MM.1S (cell line): ENCODE results near the gene KCNK4.

Experiments
- DNase-seq: peaks from one replicate; pipeline ENCODE4 v3.0.0-alpha.2; 2015
- H2AFZ ChIP-seq: fragments of 300-600 bp; sonication (generic); 2 replicates; pipeline ENCODE4 v1.6.0; 2016; ENCODE audit warnings: antibody characterized with exemption, low read length
- H3F3A ChIP-seq: fragments of 300-600 bp; sonication (generic); 2 replicates; pipeline ENCODE4 v1.6.1; 2016; ENCODE audit warnings: mild to moderate bottlenecking, antibody characterized with exemption, low read length, moderate library complexity, mixed read lengths; ENCODE audit not compliant: insufficient read depth
- H3K27ac ChIP-seq: fragments of 300-600 bp; sonication (generic); 2 replicates; pipeline ENCODE4 v1.5.1; 2016; ENCODE audit warnings: mild to moderate bottlenecking, low read length
- H3K27me3 ChIP-seq: fragments of 300-600 bp; sonication (generic); replicated peaks from 2 replicates; pipeline ENCODE4 v1.6.0; 2016; ENCODE audit warnings: low read length; ENCODE audit not compliant: insufficient read depth
- H3K36me3 ChIP-seq: fragments of 300-600 bp; sonication (generic); replicated peaks from 2 replicates; pipeline ENCODE4 v1.6.1; 2016; ENCODE audit warnings: mild to moderate bottlenecking, low read length, mixed read lengths; ENCODE audit not compliant: insufficient read depth
- H3K4me1 ChIP-seq: fragments of 300-600 bp; sonication (generic); 2 replicates; pipeline ENCODE4 v1.6.1; 2016; ENCODE audit warnings: low read length, mixed read lengths
- H3K4me2 ChIP-seq: fragments of 300-600 bp; sonication (generic); 2 replicates; pipeline ENCODE4 v1.6.0; 2016; ENCODE audit warnings: low read depth, low read length
- H3K4me3 ChIP-seq: fragments of 300-600 bp; sonication (generic); 2 replicates; pipeline ENCODE4 v1.5.1; 2016; ENCODE audit warnings: low read length, mixed read lengths
- H3K79me2 ChIP-seq: fragments of 300-600 bp; sonication (generic); 2 replicates; pipeline ENCODE4 v1.6.1; 2016; ENCODE audit warnings: mixed run types, low read length, mixed read lengths
- H3K9ac ChIP-seq: fragments of 300-600 bp; sonication (generic); 2 replicates; pipeline ENCODE4 v1.6.1; 2016; ENCODE audit warnings: low read length, mixed read lengths
- H3K9me2 ChIP-seq: fragments of 300-600 bp; sonication (generic); replicated peaks from 2 replicates; pipeline ENCODE4 v1.6.1; 2016; ENCODE audit warnings: mild to moderate bottlenecking, low read length, mixed read lengths; ENCODE audit not compliant: insufficient read depth
- H3K9me3 ChIP-seq: fragments of 300-600 bp; sonication (generic); replicated peaks from 2 replicates; pipeline ENCODE4 v1.6.1; 2016; ENCODE audit warnings: mild to moderate bottlenecking, low read length, mixed read lengths; ENCODE audit not compliant: insufficient read depth
- H4K20me1 ChIP-seq: fragments of 300-600 bp; sonication (generic); 2 replicates; pipeline ENCODE4 v1.6.1; 2016; ENCODE audit warnings: mild to moderate bottlenecking, low read length, moderate library complexity, mixed read lengths; ENCODE audit not compliant: insufficient read depth
- CTCF ChIP-seq: fragments of 300-600 bp; sonication (generic); IDR thresholded peaks from 2 replicates; pipeline ENCODE4 v1.5.1; 2016; ENCODE audit warnings: antibody characterized with exemption, low read length, mixed read lengths
- EZH2 ChIP-seq: fragments of 300-600 bp; sonication (generic); optimal IDR thresholded peaks from 2 replicates; pipeline ENCODE3; 2017; ENCODE audit warnings: low read depth, mild to moderate bottlenecking, antibody characterized with exemption, low read length, mixed read lengths
- EZH2phosphoT487 ChIP-seq: fragments of 300-600 bp; sonication (generic); IDR thresholded peaks from 2 replicates; pipeline ENCODE4 v1.6.1; 2018; ENCODE audit warnings: antibody characterized with exemption, low read length

Gene KCNK4

GRCh38 chr11:64286801-64287159 lies 4.3 kb upstream of the KCNK4 start:
- Histone ChIP-seq H2AFZ (no peak overlapping the region), H3K4me3 (no peak overlapping the region), H4K20me1 (no peaks in the 10 kb centered on the region), H3K9me3 (no peaks in the 10 kb centered on the region), H3K4me1 (peaks cover 10% of the 10 kb centered on the region), H3K9me2 (no peaks in the 10 kb centered on the region), H3K9ac (no peak overlapping the region), H3K27ac (no peak overlapping the region), H3K79me2 (peaks cover 29% of the 10 kb centered on the region), H3F3A (peaks cover 12% of the 10 kb centered on the region), H3K4me2 (peak overlapping the region; percentile 98; the same call in 1 of the 2 replicates), H3K36me3 (no peaks in the 10 kb centered on the region), H3K27me3 (peaks cover 11% of the 10 kb centered on the region)
- no peak for DNase-seq
- TF ChIP-seq EZH2 (no peak), CTCF (no peak), EZH2phosphoT487 (no peak)

GRCh38 chr11:64287676-64288352 lies 3.3 kb upstream of the KCNK4 start:
- peaks cover 19% of the 10 kb centered on the region for H3K79me2 ChIP-seq
- peaks cover 21% of the 10 kb centered on the region for H3K27me3 ChIP-seq
- TF ChIP-seq EZH2phosphoT487: no peak
- no peak for TF ChIP-seq EZH2
- TF ChIP-seq CTCF: no peak
- no peak overlapping the region for H3K4me3 ChIP-seq
- H3K4me1 ChIP-seq: peaks cover 10% of the 10 kb centered on the region
- no peak overlapping the region for H3K27ac ChIP-seq
- no peaks in the 10 kb centered on the region for H3K36me3 ChIP-seq
- no peaks in the 10 kb centered on the region for H3K9me3 ChIP-seq
- no peak overlapping the region for H2AFZ ChIP-seq
- H4K20me1 ChIP-seq: no peaks in the 10 kb centered on the region
- H3K9ac ChIP-seq: no peak overlapping the region
- DNase-seq: peak; percentile 3
- no peaks in the 10 kb centered on the region for H3K9me2 ChIP-seq
- peaks cover 12% of the 10 kb centered on the region for H3F3A ChIP-seq
- no peak overlapping the region for H3K4me2 ChIP-seq

GRCh38 chr11:64288353-64288750 lies 2.8 kb upstream of the KCNK4 start:
- Histone ChIP-seq H3K4me3 (no peak overlapping the region), H3K9me2 (no peaks in the 10 kb centered on the region), H2AFZ (no peak overlapping the region), H3K9ac (no peak overlapping the region), H3K36me3 (no peaks in the 10 kb centered on the region), H3K79me2 (peaks cover 14% of the 10 kb centered on the region), H3K9me3 (no peaks in the 10 kb centered on the region), H3K27me3 (peaks cover 27% of the 10 kb centered on the region), H3K27ac (no peak overlapping the region), H3K4me2 (no peak overlapping the region), H4K20me1 (no peaks in the 10 kb centered on the region), H3F3A (peaks cover 12% of the 10 kb centered on the region), H3K4me1 (peaks cover 5% of the 10 kb centered on the region)
- DNase-seq: peak; percentile 1
- TF ChIP-seq EZH2 (no peak), EZH2phosphoT487 (no peak), CTCF (no peak)
